GM12878 (cell line): ENCODE results near the gene ERN2. TPM values are rescaled to one million over a fixed set of nuclear protein-coding genes. Genes with fewer than 3 reads are reported as not detected.

Experiments
- ATAC-seq: fragments of 200-7000 bp; cut with Tn5 transposase; 3 replicates; pipeline ENCODE4 v1.9.1; 2020; ENCODE audit warnings: mild to moderate bottlenecking, moderate library complexity
- BruUV-seq: library from RNA; stranded (reverse); fragments of 400-500 nt; replicated peaks from 2 replicates; lab custom pipeline; 2021; lab: Mats Ljungman, UMichigan
- CTCF ChIA-PET: fragments of 300-600 bp; sonication (Branson Sonifier 250); formaldehyde crosslinking; extraction: SDS; loops from one replicate; lab custom pipeline; 2021; ENCODE audit warnings: inconsistent platforms; lab: Yijun Ruan, JAX
- POLR2A ChIA-PET: fragments of 350-600 bp; formaldehyde crosslinking; extraction: SDS; loops from one replicate; lab custom pipeline; 2021; ENCODE audit warnings: inconsistent platforms; lab: Charles Lee
- RAD21 ChIA-PET: fragments of 300-600 bp; sonication (Branson Sonifier 250); formaldehyde crosslinking; loops from one replicate; lab custom pipeline; 2023; ENCODE audit warnings: antibody characterized with exemption; ENCODE audit not compliant: unreplicated experiment; lab: Charles Lee
- SMC1A ChIA-PET: fragments of 300-600 bp; sonication (Branson Sonifier 250); formaldehyde crosslinking; loops from one replicate; lab custom pipeline; 2023; ENCODE audit not compliant: unreplicated experiment, uncharacterized antibody; lab: Charles Lee
- DNase-seq: peaks from one replicate; pipeline ENCODE4 v3.0.0-alpha.2; 2011; ENCODE audit warnings: low read depth, low spot score
- FAIRE-seq: peaks from 3 replicates; lab custom pipeline; 2011; peaks lifted over from hg19 to GRCh38; lab: Jason Lieb, UNC
- H2AFZ ChIP-seq: 2 replicates; pipeline ENCODE4 v1.6.0; 2011; ENCODE audit warnings: low read depth, low read length, control low read depth; ENCODE audit not compliant: control insufficient read depth
- H3K27ac ChIP-seq: 2 replicates; pipeline ENCODE4 v1.5.1; 2011; ENCODE audit warnings: control low read depth; ENCODE audit not compliant: control insufficient read depth, insufficient read depth
- H3K27me3 ChIP-seq, 2 experiments: replicated peaks in 1 of 2; 2 replicates each; pipeline versions ENCODE4 v1.6.0 to v1.6.1; 2011; ENCODE audit warnings: low read length in 1 of 2; ENCODE audit not compliant: control insufficient read depth in 2 of 2, insufficient read depth in 2 of 2
- H3K36me3 ChIP-seq, 2 experiments: 2 replicates each; pipeline ENCODE4 v1.5.1; 2011; ENCODE audit warnings: low read length in 1 of 2; ENCODE audit not compliant: control insufficient read depth in 2 of 2, insufficient read depth in 2 of 2
- H3K4me1 ChIP-seq: 2 replicates; pipeline ENCODE4 v1.6.1; 2011; ENCODE audit warnings: mild to moderate bottlenecking, low read length, moderate library complexity, mixed read lengths; ENCODE audit not compliant: control insufficient read depth, insufficient read depth
- H3K4me2 ChIP-seq: 2 replicates; pipeline ENCODE4 v1.6.0; 2011; ENCODE audit warnings: control low read depth; ENCODE audit not compliant: control insufficient read depth, insufficient read depth
- H3K4me3 ChIP-seq: fragments of 200-600 bp; sonication (generic); 2 replicates; pipeline ENCODE4 v1.5.1; 2016
- H3K79me2 ChIP-seq: 2 replicates; pipeline ENCODE4 v1.6.0; 2011; ENCODE audit warnings: low read length; ENCODE audit not compliant: control insufficient read depth, insufficient read depth
- H3K9ac ChIP-seq: 2 replicates; pipeline ENCODE4 v1.8.0; 2011; ENCODE audit warnings: low read length, control low read depth, mixed read lengths; ENCODE audit not compliant: control insufficient read depth, insufficient read depth
- H3K9me3 ChIP-seq: replicated peaks from 3 replicates; pipeline ENCODE4 v1.5.1; 2011; ENCODE audit warnings: mild to moderate bottlenecking, low read length; ENCODE audit not compliant: control insufficient read depth, insufficient read depth
- H4K20me1 ChIP-seq: 2 replicates; pipeline ENCODE4 v1.6.0; 2011; ENCODE audit not compliant: control insufficient read depth, insufficient read depth
- CBX3 ChIP-seq: fragments of 200-600 bp; sonication (generic); IDR thresholded peaks from 2 replicates; pipeline ENCODE4 v1.6.1; 2016; ENCODE audit warnings: low read depth, borderline replicate concordance
- DPF2 ChIP-seq: fragments of 450-650 bp; IDR thresholded peaks from 2 replicates; pipeline ENCODE4 v1.6.1; 2017; ENCODE audit warnings: mild to moderate bottlenecking
- EGR1 ChIP-seq, 2 experiments: IDR thresholded peaks; 1 replicate in 1 of 2; 2 replicates in 1 of 2; pipeline ENCODE4 v1.6.1; 2011 to 2012; ENCODE audit warnings: low read depth in 2 of 2, low read length in 2 of 2, borderline replicate concordance in 1 of 2, mild to moderate bottlenecking in 1 of 2, moderate library complexity in 1 of 2
- FOS ChIP-seq: IDR thresholded peaks from 3 replicates; pipeline ENCODE4 v1.6.1; 2011; ENCODE audit warnings: borderline replicate concordance; ENCODE audit not compliant: insufficient read length; ENCODE audit errors: extremely low read depth
- IRF4 ChIP-seq: IDR thresholded peaks from 2 replicates; pipeline ENCODE4 v1.6.1; 2011; ENCODE audit warnings: low read depth, low read length
- RB1 ChIP-seq: fragments of 450-650 bp; formaldehyde crosslinking; IDR thresholded peaks from 2 replicates; pipeline ENCODE4 v1.6.1; 2017; ENCODE audit warnings: mild to moderate bottlenecking, borderline replicate concordance
- WGBS: methylation state at CpG from one replicate; pipeline ENCODE4 v1.1.6; 2016; ENCODE audit warnings: low lambda C conversion rate; ENCODE audit not compliant: insufficient replicate concordance, insufficient coverage; ENCODE audit errors: missing lambda C conversion rate; 5-methylcytosine and 5-hydroxymethylcytosine counted together
- in situ Hi-C: fragments of 300-500 bp; cut with MboI; formaldehyde crosslinking; loops from 9 replicates; pipeline ENCODE4 v1.14.3; 2018; ENCODE audit warnings: mixed read lengths
- intact Hi-C: fragments of 100-400 bp; cut with micrococcal nuclease; formaldehyde crosslinking; loops from one replicate; pipeline ENCODE4 v1.14.2; 2022; ENCODE audit not compliant: unreplicated experiment
- polyA plus RNA-seq, 11 experiments: library from polyadenylated mRNA; depleted of rRNA in 4 of 11; unstranded in 6 of 11; stranded (reverse) in 5 of 11; fragments of >200 nt; fragmentation: Nextera tagmentation in 4 of 11; fragmentation: Illumina TruSeq in 1 of 11; extraction: Ambion mirVana in 4 of 11; extraction: Trizol in 1 of 11; gene quantifications; 1 replicate in 1 of 11; 2 replicates in 10 of 11; pipeline versions ENCODE4 v1.2.1 to v1.2.3, GENCODE V29; 2011 to 2016; ENCODE audit warnings: inconsistent platforms in 2 of 11, missing spikeins in 2 of 11, low read depth in 1 of 11
- total RNA-seq, 4 experiments: library from RNA; depleted of rRNA in 3 of 4; stranded (reverse); fragments of >200 nt in 3 of 4; fragmentation: Illumina TruSeq in 1 of 4; extraction: Trizol in 1 of 4; gene quantifications; 2 replicates each; pipeline versions ENCODE4 v1.2.1 to v1.2.3, GENCODE V29; 2013 to 2021
- TF ChIP-seq, protein P1 (sequence below): fragments of 150-350 bp; IDR thresholded peaks from 2 replicates; pipeline ENCODE4 v1.6.1; 2016; ENCODE audit warnings: low read depth, low read length
- TF ChIP-seq, protein P2 (sequence below): fragments of 450-650 bp; IDR thresholded peaks from 2 replicates; pipeline ENCODE4 v1.6.1; 2016; ENCODE audit warnings: mild to moderate bottlenecking, moderate library complexity, borderline replicate concordance

ERN2 gene
- total and polyA plus RNA-seq, 10 of the 15 experiments (the other 5 are each of a cell fraction or from before 2014, with no cell fraction given), result 0.06 to 0.95 (median 0.36) TPM; not detected in 5

- H3K36me3 ChIP-seq, result no peaks in the 10 kb centered on the region
- DNase-seq, result no peak
- no peak overlapping the region for H2AFZ ChIP-seq
- H3K79me2 ChIP-seq, result no peaks in the 10 kb centered on the region
- 61% methylated on average over 5 of the region's 5 CpGs for WGBS
- H3K27me3 ChIP-seq, result peaks cover 0 to 2% of the 10 kb centered on the region in 2 experiments; a peak in 1 of 4 replicates
- no TSS peak for BruUV-seq
- ATAC-seq, result no peak
- H4K20me1 ChIP-seq, result no peaks in the 10 kb centered on the region
- intact Hi-C loops (no loop called here), in situ Hi-C loops (no loop called here)
- no peaks in the 10 kb centered on the region for H3K9me3 ChIP-seq
- FAIRE-seq, result no peak
- no peak overlapping the region for H3K4me2 ChIP-seq
- no peaks in the 10 kb centered on the region for H3K4me1 ChIP-seq
- POLR2A ChIA-PET, result no interaction called here
- TF ChIP-seq IRF4 (no peak), RB1 (no peak), FOS (no peak), CBX3 (no peak), DPF2 (no peak), EGR1 (IDR thresholded peaks at IDR 0.05; ENCODE audit: borderline replicate concordance in 1 of 2, low read depth in 2 of 2, low read length in 2 of 2) (no peak)
- TF ChIP-seq, protein P1, sequence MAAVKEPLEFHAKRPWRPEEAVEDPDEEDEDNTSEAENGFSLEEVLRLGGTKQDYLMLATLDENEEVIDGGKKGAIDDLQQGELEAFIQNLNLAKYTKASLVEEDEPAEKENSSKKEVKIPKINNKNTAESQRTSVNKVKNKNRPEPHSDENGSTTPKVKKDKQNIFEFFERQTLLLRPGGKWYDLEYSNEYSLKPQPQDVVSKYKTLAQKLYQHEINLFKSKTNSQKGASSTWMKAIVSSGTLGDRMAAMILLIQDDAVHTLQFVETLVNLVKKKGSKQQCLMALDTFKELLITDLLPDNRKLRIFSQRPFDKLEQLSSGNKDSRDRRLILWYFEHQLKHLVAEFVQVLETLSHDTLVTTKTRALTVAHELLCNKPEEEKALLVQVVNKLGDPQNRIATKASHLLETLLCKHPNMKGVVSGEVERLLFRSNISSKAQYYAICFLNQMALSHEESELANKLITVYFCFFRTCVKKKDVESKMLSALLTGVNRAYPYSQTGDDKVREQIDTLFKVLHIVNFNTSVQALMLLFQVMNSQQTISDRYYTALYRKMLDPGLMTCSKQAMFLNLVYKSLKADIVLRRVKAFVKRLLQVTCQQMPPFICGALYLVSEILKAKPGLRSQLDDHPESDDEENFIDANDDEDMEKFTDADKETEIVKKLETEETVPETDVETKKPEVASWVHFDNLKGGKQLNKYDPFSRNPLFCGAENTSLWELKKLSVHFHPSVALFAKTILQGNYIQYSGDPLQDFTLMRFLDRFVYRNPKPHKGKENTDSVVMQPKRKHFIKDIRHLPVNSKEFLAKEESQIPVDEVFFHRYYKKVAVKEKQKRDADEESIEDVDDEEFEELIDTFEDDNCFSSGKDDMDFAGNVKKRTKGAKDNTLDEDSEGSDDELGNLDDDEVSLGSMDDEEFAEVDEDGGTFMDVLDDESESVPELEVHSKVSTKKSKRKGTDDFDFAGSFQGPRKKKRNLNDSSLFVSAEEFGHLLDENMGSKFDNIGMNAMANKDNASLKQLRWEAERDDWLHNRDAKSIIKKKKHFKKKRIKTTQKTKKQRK, result no peak
- TF ChIP-seq, protein P2, sequence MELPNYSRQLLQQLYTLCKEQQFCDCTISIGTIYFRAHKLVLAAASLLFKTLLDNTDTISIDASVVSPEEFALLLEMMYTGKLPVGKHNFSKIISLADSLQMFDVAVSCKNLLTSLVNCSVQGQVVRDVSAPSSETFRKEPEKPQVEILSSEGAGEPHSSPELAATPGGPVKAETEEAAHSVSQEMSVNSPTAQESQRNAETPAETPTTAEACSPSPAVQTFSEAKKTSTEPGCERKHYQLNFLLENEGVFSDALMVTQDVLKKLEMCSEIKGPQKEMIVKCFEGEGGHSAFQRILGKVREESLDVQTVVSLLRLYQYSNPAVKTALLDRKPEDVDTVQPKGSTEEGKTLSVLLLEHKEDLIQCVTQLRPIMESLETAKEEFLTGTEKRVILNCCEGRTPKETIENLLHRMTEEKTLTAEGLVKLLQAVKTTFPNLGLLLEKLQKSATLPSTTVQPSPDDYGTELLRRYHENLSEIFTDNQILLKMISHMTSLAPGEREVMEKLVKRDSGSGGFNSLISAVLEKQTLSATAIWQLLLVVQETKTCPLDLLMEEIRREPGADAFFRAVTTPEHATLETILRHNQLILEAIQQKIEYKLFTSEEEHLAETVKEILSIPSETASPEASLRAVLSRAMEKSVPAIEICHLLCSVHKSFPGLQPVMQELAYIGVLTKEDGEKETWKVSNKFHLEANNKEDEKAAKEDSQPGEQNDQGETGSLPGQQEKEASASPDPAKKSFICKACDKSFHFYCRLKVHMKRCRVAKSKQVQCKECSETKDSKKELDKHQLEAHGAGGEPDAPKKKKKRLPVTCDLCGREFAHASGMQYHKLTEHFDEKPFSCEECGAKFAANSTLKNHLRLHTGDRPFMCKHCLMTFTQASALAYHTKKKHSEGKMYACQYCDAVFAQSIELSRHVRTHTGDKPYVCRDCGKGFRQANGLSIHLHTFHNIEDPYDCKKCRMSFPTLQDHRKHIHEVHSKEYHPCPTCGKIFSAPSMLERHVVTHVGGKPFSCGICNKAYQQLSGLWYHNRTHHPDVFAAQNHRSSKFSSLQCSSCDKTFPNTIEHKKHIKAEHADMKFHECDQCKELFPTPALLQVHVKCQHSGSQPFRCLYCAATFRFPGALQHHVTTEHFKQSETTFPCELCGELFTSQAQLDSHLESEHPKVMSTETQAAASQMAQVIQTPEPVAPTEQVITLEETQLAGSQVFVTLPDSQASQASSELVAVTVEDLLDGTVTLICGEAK, result no peak
- TF ChIP-seq, all 136 proteins: peak for 0
- CTCF ChIA-PET, result no interaction called here
- no peak overlapping the region for H3K27ac ChIP-seq
- SMC1A ChIA-PET, result interaction anchor here (0.7 kb wide), 1 partner anchor 619 kb away, joined by 3 read pairs; no protein-coding TSS in a partner anchor
- H3K9ac ChIP-seq, result no peak overlapping the region
- RAD21 ChIA-PET, result no interaction called here
- H3K4me3 ChIP-seq, result no peak overlapping the region
Measured at GRCh38 chr16:23716484-23716883, 3.5 kb upstream of the ERN2 start.
